Mesenchymal stem cell (in vitro differentiated cells and primary cell): ENCODE results near the gene PMF1.
A peak's percentile ranks its signal among the peaks of the same experiment; 100 is the strongest.

Source experiments
- DNase-seq: peaks from one replicate; pipeline ENCODE4 v3.0.0-alpha.2; 2013
- H2AFZ ChIP-seq: one replicate; pipeline ENCODE4 v1.6.1; 2013; ENCODE audit warnings: low read depth, mild to moderate bottlenecking, control low read depth, inconsistent platforms, low read length, moderate library complexity
- H2AK5ac ChIP-seq: 2 replicates; pipeline ENCODE4 v1.6.1; 2013; ENCODE audit warnings: low read length, moderate library complexity, mild to moderate bottlenecking, inconsistent platforms; ENCODE audit not compliant: severe bottlenecking
- H2BK120ac ChIP-seq: one replicate; pipeline ENCODE4 v1.6.1; 2013; ENCODE audit warnings: low read depth, mild to moderate bottlenecking, inconsistent platforms, low read length, moderate library complexity
- H2BK12ac ChIP-seq, 2 experiments: one replicate each; pipeline ENCODE4 v1.6.1; 2013; ENCODE audit warnings: inconsistent platforms in 2 of 2, low read length in 2 of 2, mild to moderate bottlenecking in 2 of 2, moderate library complexity in 2 of 2, control low read depth in 1 of 2
- H2BK15ac ChIP-seq: one replicate; pipeline ENCODE4 v1.6.1; 2013; ENCODE audit warnings: mild to moderate bottlenecking, low read depth, inconsistent platforms; ENCODE audit not compliant: poor library complexity, severe bottlenecking
- H2BK5ac ChIP-seq: 2 replicates; pipeline ENCODE4 v1.6.1; 2013; ENCODE audit warnings: low read depth, mild to moderate bottlenecking, low read length, control low read depth, inconsistent platforms; ENCODE audit not compliant: poor library complexity, severe bottlenecking
- H3K14ac ChIP-seq, 2 experiments: one replicate each; pipeline ENCODE4 v1.6.1; 2013; ENCODE audit warnings: inconsistent platforms in 2 of 2, low read length in 2 of 2, control low read depth in 1 of 2, mild to moderate bottlenecking in 1 of 2, moderate library complexity in 1 of 2
- H3K18ac ChIP-seq, 2 experiments: one replicate each; pipeline ENCODE4 v1.6.1; 2013; ENCODE audit warnings: inconsistent platforms in 2 of 2, low read length in 2 of 2, control low read depth in 1 of 2, low read depth in 1 of 2, mild to moderate bottlenecking in 1 of 2
- H3K23ac ChIP-seq, 2 experiments: one replicate each; pipeline ENCODE4 v1.6.1; 2013; ENCODE audit warnings: inconsistent platforms in 2 of 2, low read length in 2 of 2, mild to moderate bottlenecking in 2 of 2, moderate library complexity in 2 of 2, control low read depth in 1 of 2
- H3K27ac ChIP-seq: 2 replicates; pipeline ENCODE4 v1.5.1; 2013; ENCODE audit warnings: mild to moderate bottlenecking, moderate library complexity, low read length, control low read depth, inconsistent platforms; ENCODE audit not compliant: poor library complexity, severe bottlenecking
- H3K27me3 ChIP-seq, 2 experiments: 2 replicates each; pipeline versions ENCODE4 v1.6.1 to v1.7.0; 2013; ENCODE audit warnings: low read length in 2 of 2, mild to moderate bottlenecking in 2 of 2, moderate library complexity in 2 of 2, control low read depth in 1 of 2, inconsistent platforms in 1 of 2; ENCODE audit not compliant: control insufficient read depth in 1 of 2, insufficient read depth in 1 of 2
- H3K36me3 ChIP-seq, 2 experiments: 2 replicates each; pipeline versions ENCODE4 v1.6.1 to v1.7.0; 2013; ENCODE audit warnings: low read length in 2 of 2, control low read depth in 1 of 2, inconsistent platforms in 1 of 2, low read depth in 1 of 2, mild to moderate bottlenecking in 1 of 2; ENCODE audit not compliant: insufficient read depth in 2 of 2, control insufficient read depth in 1 of 2
- H3K4ac ChIP-seq, 2 experiments: one replicate each; pipeline ENCODE4 v1.6.1; 2013; ENCODE audit warnings: inconsistent platforms in 2 of 2, low read length in 2 of 2, mild to moderate bottlenecking in 2 of 2, moderate library complexity in 2 of 2, control low read depth in 1 of 2, low read depth in 1 of 2
- H3K4me1 ChIP-seq: 2 replicates; pipeline ENCODE4 v1.6.1; 2013; ENCODE audit warnings: low read depth, low read length, control low read depth; ENCODE audit not compliant: control insufficient read depth, insufficient read depth
- H3K4me2 ChIP-seq: 2 replicates; pipeline ENCODE4 v1.6.1; 2013; ENCODE audit warnings: low read length, mild to moderate bottlenecking, inconsistent platforms; ENCODE audit not compliant: poor library complexity, severe bottlenecking
- H3K4me3 ChIP-seq, 2 experiments: 2 replicates each; pipeline versions ENCODE4 v1.5.1 to v1.7.0; 2013; ENCODE audit warnings: low read length in 2 of 2, mild to moderate bottlenecking in 2 of 2, control low read depth in 1 of 2, low read depth in 1 of 2; ENCODE audit not compliant: insufficient read depth in 1 of 2
- H3K79me1 ChIP-seq: replicated peaks from 2 replicates; pipeline ENCODE4 v1.6.1; 2013; ENCODE audit warnings: mild to moderate bottlenecking, control low read depth, low read length, inconsistent platforms; ENCODE audit not compliant: poor library complexity, severe bottlenecking
- H3K9ac ChIP-seq: 2 replicates; pipeline ENCODE4 v1.7.0; 2013; ENCODE audit warnings: mild to moderate bottlenecking, low read length, moderate library complexity
- H3K9me3 ChIP-seq: 2 replicates; pipeline ENCODE4 v1.7.0; 2013; ENCODE audit warnings: mild to moderate bottlenecking, low read length; ENCODE audit not compliant: control insufficient read depth
- H4K8ac ChIP-seq: one replicate; pipeline ENCODE4 v1.6.1; 2013; ENCODE audit warnings: inconsistent platforms, mild to moderate bottlenecking, low read length, moderate library complexity
- H4K91ac ChIP-seq: one replicate; pipeline ENCODE4 v1.6.1; 2013; ENCODE audit warnings: mild to moderate bottlenecking, low read length, inconsistent platforms
- WGBS: methylation state at CpG from one replicate; pipeline ENCODE4 v1.1.7; 2013; ENCODE audit warnings: mixed read lengths; 5-methylcytosine and 5-hydroxymethylcytosine counted together

Gene PMF1

GRCh38 chr1:156230473-156230837 is 17.6 kb downstream of the PMF1 start:
- Histone ChIP-seq H2BK120ac (no peak overlapping the region), H3K4me1 (peaks cover 7% of the 10 kb centered on the region), H2AK5ac (no peak overlapping the region), H4K8ac (no peak overlapping the region), H3K9me3 (no peaks in the 10 kb centered on the region), H3K14ac (no peak overlapping the region), H3K4me3 (no peak overlapping the region), H2AFZ (no peak overlapping the region), H3K4me2 (no peak overlapping the region), H3K18ac (no peak overlapping the region), H2BK15ac (no peak overlapping the region), H2BK12ac (no peak overlapping the region), H3K23ac (no peak overlapping the region), H3K27me3 (no peaks in the 10 kb centered on the region), H3K79me1 (peaks cover 9% of the 10 kb centered on the region), H3K27ac (no peak overlapping the region), H2BK5ac (no peak overlapping the region), H3K4ac (no peak overlapping the region), H3K9ac (no peak overlapping the region), H3K36me3 (peaks cover 26 to 30% of the 10 kb centered on the region in 2 experiments), H4K91ac (no peak overlapping the region)
- 97% methylated on average over 1 of the region's 1 CpG for WGBS
- no peak for DNase-seq

- Histone ChIP-seq H3K4me3 (no peak overlapping the region), H3K9ac (peak overlapping the region; percentile 9), H3K36me3 (peaks cover 30 to 37% of the 10 kb centered on the region in 2 experiments), H3K4ac (no peak overlapping the region), H2BK120ac (no peak overlapping the region), H3K4me1 (peaks cover 7% of the 10 kb centered on the region), H2BK5ac (no peak overlapping the region), H4K8ac (no peak overlapping the region), H4K91ac (no peak overlapping the region), H3K27ac (no peak overlapping the region), H3K18ac (peak overlapping the region in 1 of 2 experiments; percentile 64), H3K23ac (no peak overlapping the region), H2BK12ac (no peak overlapping the region), H3K14ac (no peak overlapping the region), H3K27me3 (no peaks in the 10 kb centered on the region), H2AFZ (no peak overlapping the region), H3K4me2 (no peak overlapping the region), H2BK15ac (no peak overlapping the region), H3K9me3 (no peaks in the 10 kb centered on the region), H3K79me1 (peaks cover 3% of the 10 kb centered on the region), H2AK5ac (no peak overlapping the region)
- WGBS: 89% methylated on average over 12 of the region's 12 CpGs
- DNase-seq: no peak
Measured at GRCh38 chr1:156232201-156232894, 19.5 kb downstream of the PMF1 start.

GRCh38 chr1:156233426-156234127 is 20.8 kb downstream of the PMF1 start:
- H2AK5ac ChIP-seq: peak overlapping the region; percentile 14
- H4K91ac ChIP-seq: no peak overlapping the region
- H3K4me3 ChIP-seq: peak overlapping the region in 1 of 2 experiments; percentile 38
- H2BK5ac ChIP-seq: no peak overlapping the region
- peak overlapping the region; percentile 56 for H3K27ac ChIP-seq
- peak; percentile 81 for DNase-seq
- H2AFZ ChIP-seq: no peak overlapping the region
- H2BK15ac ChIP-seq: no peak overlapping the region
- H2BK12ac ChIP-seq: peak overlapping the region in 1 of 2 experiments; percentile 71
- no peak overlapping the region for H3K23ac ChIP-seq
- H3K18ac ChIP-seq: peak overlapping the region in 1 of 2 experiments; percentile 42
- no peak overlapping the region for H3K4me2 ChIP-seq
- no peak overlapping the region for H2BK120ac ChIP-seq
- H3K9ac ChIP-seq: peak overlapping the region; percentile 81
- H3K14ac ChIP-seq: no peak overlapping the region
- H4K8ac ChIP-seq: no peak overlapping the region
- 39% methylated on average over 4 of the region's 5 CpGs for WGBS
- peaks cover 30 to 40% of the 10 kb centered on the region in 2 experiments for H3K36me3 ChIP-seq
- no peaks in the 10 kb centered on the region for H3K9me3 ChIP-seq
- no peaks in the 10 kb centered on the region for H3K27me3 ChIP-seq
- peaks cover 7% of the 10 kb centered on the region for H3K4me1 ChIP-seq
- H3K4ac ChIP-seq: peak overlapping the region in 1 of 2 experiments; percentile 17
- peaks cover 3% of the 10 kb centered on the region for H3K79me1 ChIP-seq

- H3K4ac ChIP-seq: no peak overlapping the region
- H2AK5ac ChIP-seq: no peak overlapping the region
- H3K9ac ChIP-seq: no peak overlapping the region
- H3K14ac ChIP-seq: no peak overlapping the region
- no peak overlapping the region for H3K4me2 ChIP-seq
- H3K4me1 ChIP-seq: peaks cover 13% of the 10 kb centered on the region
- no peaks in the 10 kb centered on the region for H3K9me3 ChIP-seq
- H4K8ac ChIP-seq: no peak overlapping the region
- no peak overlapping the region for H4K91ac ChIP-seq
- H3K79me1 ChIP-seq: peaks cover 3% of the 10 kb centered on the region
- no peak overlapping the region for H3K23ac ChIP-seq
- no peaks in the 10 kb centered on the region for H3K27me3 ChIP-seq
- H3K27ac ChIP-seq: no peak overlapping the region
- H2BK120ac ChIP-seq: no peak overlapping the region
- H3K4me3 ChIP-seq: no peak overlapping the region
- no peak overlapping the region for H3K18ac ChIP-seq
- no peak overlapping the region for H2BK12ac ChIP-seq
- 97% methylated on average over 12 of the region's 12 CpGs for WGBS
- no peak for DNase-seq
- no peak overlapping the region for H2BK15ac ChIP-seq
- H2AFZ ChIP-seq: no peak overlapping the region
- H2BK5ac ChIP-seq: no peak overlapping the region
- peaks cover 43% of the 10 kb centered on the region in 2 experiments for H3K36me3 ChIP-seq
Measured at GRCh38 chr1:156236164-156236563, 23.4 kb downstream of the PMF1 start.
